Measurements from ENCODE around the gene DTHD1. TPM values are rescaled to one million over a fixed set of nuclear protein-coding genes. Genes with fewer than 3 reads are reported as not detected.

Gene DTHD1
- not detected for polyA plus RNA-seq (2012; ENCODE audit: insufficient read length, low read depth)

- TF ChIP-seq TAF1 (IDR thresholded peaks at IDR 0.05; ENCODE audit: borderline replicate concordance, insufficient read depth, low read length) = no peak
- TF ChIP-seq REST (IDR thresholded peaks at IDR 0.05; ENCODE audit: insufficient read depth in 1 of 2, low read depth in 2 of 2, low read length in 2 of 2) = no peak
- no peak for TF ChIP-seq SIN3A (IDR thresholded peaks at IDR 0.05; ENCODE audit: borderline replicate concordance, insufficient read depth, low read length)
- no peak for TF ChIP-seq FOXP2 (optimal IDR thresholded peaks at IDR 0.05; ENCODE audit: borderline replicate concordance, extremely low read depth, extremely low read length, insufficient read depth)
- TF ChIP-seq POLR2AphosphoS5 (IDR thresholded peaks at IDR 0.05; ENCODE audit: low read depth, low read length) = no peak
These were observed at the start of gene DTHD1 for GRCh38 chr4:36281384-36282106. DTHD1 (plus strand) TSS chr4:36281616; CDS start chr4:36281759, 143 bp downstream.

GRCh38 chr4:36233567-36234266, 47.7 kb upstream of the DTHD1 start:
- TF ChIP-seq TAF1 (IDR thresholded peaks at IDR 0.05; ENCODE audit: borderline replicate concordance, insufficient read depth, low read length) (no peak), POLR2AphosphoS5 (IDR thresholded peaks at IDR 0.05; ENCODE audit: low read depth, low read length) (no peak), FOXP2 (optimal IDR thresholded peaks at IDR 0.05; ENCODE audit: borderline replicate concordance, extremely low read depth, extremely low read length, insufficient read depth) (no peak), REST (IDR thresholded peaks at IDR 0.05; ENCODE audit: insufficient read depth in 1 of 2, low read depth in 2 of 2, low read length in 2 of 2) (no peak), SIN3A (IDR thresholded peaks at IDR 0.05; ENCODE audit: borderline replicate concordance, insufficient read depth, low read length) (no peak)

GRCh38 chr4:36235306-36235705, 46.1 kb upstream of the DTHD1 start:
- TF ChIP-seq POLR2AphosphoS5 (IDR thresholded peaks at IDR 0.05; ENCODE audit: low read depth, low read length) = no peak
- no peak for TF ChIP-seq TAF1 (IDR thresholded peaks at IDR 0.05; ENCODE audit: borderline replicate concordance, insufficient read depth, low read length)

- TF ChIP-seq REST (IDR thresholded peaks at IDR 0.05; ENCODE audit: insufficient read depth in 1 of 2, low read depth in 2 of 2, low read length in 2 of 2) (no peak), SIN3A (IDR thresholded peaks at IDR 0.05; ENCODE audit: borderline replicate concordance, insufficient read depth, low read length) (no peak), FOXP2 (optimal IDR thresholded peaks at IDR 0.05; ENCODE audit: borderline replicate concordance, extremely low read depth, extremely low read length, insufficient read depth) (no peak), TAF1 (IDR thresholded peaks at IDR 0.05; ENCODE audit: borderline replicate concordance, insufficient read depth, low read length) (no peak), POLR2AphosphoS5 (IDR thresholded peaks at IDR 0.05; ENCODE audit: low read depth, low read length) (no peak)
These were observed 45.3 kb upstream of the DTHD1 start for GRCh38 chr4:36236159-36236558.

- TF ChIP-seq FOXP2 (optimal IDR thresholded peaks at IDR 0.05; ENCODE audit: borderline replicate concordance, extremely low read depth, extremely low read length, insufficient read depth) (no peak), TAF1 (IDR thresholded peaks at IDR 0.05; ENCODE audit: borderline replicate concordance, insufficient read depth, low read length) (no peak), POLR2AphosphoS5 (IDR thresholded peaks at IDR 0.05; ENCODE audit: low read depth, low read length) (no peak), REST (IDR thresholded peaks at IDR 0.05; ENCODE audit: insufficient read depth in 1 of 2, low read depth in 2 of 2, low read length in 2 of 2) (no peak), SIN3A (IDR thresholded peaks at IDR 0.05; ENCODE audit: borderline replicate concordance, insufficient read depth, low read length) (no peak)
These were observed 43.8 kb upstream of the DTHD1 start for GRCh38 chr4:36237366-36238313.

All from PFSK-1 (cell line).